BE2C (cell line): ENCODE results near the gene PLEK.

Experiments used
- DNase-seq: peaks from one replicate; pipeline ENCODE4 v3.0.0-alpha.2; 2020
- H3K27me3 ChIP-seq: fragments of 250-450 bp; sonication (Bioruptor Pico); 2 replicates; pipeline ENCODE4 v1.5.1; 2020; ENCODE audit warnings: mild to moderate bottlenecking
- H3K36me3 ChIP-seq: fragments of 250-450 bp; sonication (Bioruptor Pico); 2 replicates; pipeline ENCODE4 v1.5.1; 2020; ENCODE audit warnings: mild to moderate bottlenecking
- H3K4me1 ChIP-seq: fragments of 250-450 bp; sonication (Bioruptor Pico); 2 replicates; pipeline ENCODE4 v1.5.1; 2020
- H3K4me3 ChIP-seq: 2 replicates; pipeline ENCODE4 v1.5.1; 2011; ENCODE audit warnings: low read depth, low read length
- H3K9me3 ChIP-seq: fragments of 250-450 bp; sonication (Bioruptor Pico); 2 replicates; pipeline ENCODE4 v1.5.1; 2020
- CTCF ChIP-seq: IDR thresholded peaks from 2 replicates; pipeline ENCODE4 v1.5.1; 2012; ENCODE audit warnings: mild to moderate bottlenecking, low read depth, low read length

Gene PLEK

DNA sequence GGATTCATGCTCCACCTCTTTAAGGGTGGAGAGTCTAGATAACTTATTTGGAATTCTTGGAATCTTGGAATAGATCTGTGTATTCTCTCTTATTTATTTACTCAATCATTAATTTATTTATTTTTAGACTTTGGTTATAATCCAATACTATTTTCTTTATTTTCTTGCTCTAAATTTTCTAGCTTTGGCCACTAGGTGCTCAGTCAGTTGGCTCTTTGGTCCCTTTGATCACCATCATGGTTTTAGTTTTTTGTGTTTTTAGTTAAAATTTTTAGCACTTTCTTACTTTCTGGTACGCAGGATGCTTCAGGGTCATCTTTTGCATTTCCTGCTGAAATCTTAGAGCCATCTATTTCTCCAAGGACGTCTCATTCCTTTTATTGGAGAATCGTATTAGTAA lies 5.2 kb upstream of the PLEK start:
- Histone ChIP-seq H3K27me3 (no peaks in the 10 kb centered on the region), H3K9me3 (no peaks in the 10 kb centered on the region), H3K4me1 (no peaks in the 10 kb centered on the region), H3K36me3 (no peaks in the 10 kb centered on the region), H3K4me3 (no peak overlapping the region)
- no peak for TF ChIP-seq CTCF
- DNase-seq: no peak

GRCh38 chr2:68362069-68362468 lies 3.0 kb upstream of the PLEK start:
- DNase-seq: peak; percentile 76
- Histone ChIP-seq H3K27me3 (no peaks in the 10 kb centered on the region), H3K36me3 (no peaks in the 10 kb centered on the region), H3K9me3 (no peaks in the 10 kb centered on the region), H3K4me1 (no peaks in the 10 kb centered on the region), H3K4me3 (no peak overlapping the region)
- TF ChIP-seq CTCF: peak; percentile 69

DNA sequence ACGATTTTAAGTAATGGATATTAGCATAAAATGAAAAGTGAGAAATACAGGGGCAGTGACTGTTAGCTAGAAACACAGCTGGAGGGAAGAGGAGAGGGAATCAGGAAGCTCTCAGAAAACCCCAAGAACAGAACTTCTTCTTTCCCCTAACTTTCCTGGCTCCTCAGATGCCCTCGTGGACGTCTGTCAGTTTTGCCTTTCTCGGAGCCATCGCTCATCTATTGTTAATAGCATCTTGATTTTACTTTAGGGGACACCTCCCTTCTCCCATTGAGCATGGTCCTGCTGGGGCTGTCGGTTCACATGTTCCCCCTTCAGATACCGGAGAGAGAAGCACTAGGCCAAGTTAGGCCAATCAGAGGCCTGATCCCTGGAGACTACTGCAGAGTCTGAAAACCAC lies 2.3 kb upstream of the PLEK start:
- Histone ChIP-seq H3K4me1 (no peaks in the 10 kb centered on the region), H3K4me3 (no peak overlapping the region), H3K36me3 (no peaks in the 10 kb centered on the region), H3K27me3 (no peaks in the 10 kb centered on the region), H3K9me3 (no peaks in the 10 kb centered on the region)
- no peak for TF ChIP-seq CTCF
- no peak for DNase-seq

DNA sequence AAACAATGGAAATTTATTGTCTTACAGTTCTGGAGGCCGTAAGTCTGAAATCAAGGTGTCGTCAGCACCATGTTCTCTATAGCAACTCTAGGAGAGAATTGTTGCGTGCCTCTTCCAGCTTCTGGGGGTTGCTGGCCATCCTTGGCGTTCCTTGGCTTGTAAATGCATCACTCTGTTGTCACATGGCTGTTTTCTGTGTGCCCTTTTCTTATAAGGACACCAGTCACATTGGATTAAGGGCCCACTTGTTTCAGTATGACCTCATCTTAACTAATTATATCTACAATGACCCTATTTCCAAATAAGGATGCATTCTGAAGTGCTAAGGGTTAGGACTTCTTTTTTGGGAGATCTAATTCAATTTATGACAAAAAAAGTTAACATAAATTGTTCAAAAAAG lies 1.4 kb upstream of the PLEK start:
- Histone ChIP-seq H3K36me3 (no peaks in the 10 kb centered on the region), H3K4me1 (no peaks in the 10 kb centered on the region), H3K4me3 (no peak overlapping the region), H3K27me3 (no peaks in the 10 kb centered on the region), H3K9me3 (no peaks in the 10 kb centered on the region)
- TF ChIP-seq CTCF: no peak
- no peak for DNase-seq

- H3K27me3 ChIP-seq: no peaks in the 10 kb centered on the region
- H3K9me3 ChIP-seq: no peaks in the 10 kb centered on the region
- H3K4me1 ChIP-seq: no peaks in the 10 kb centered on the region
- H3K36me3 ChIP-seq: no peaks in the 10 kb centered on the region
- TF ChIP-seq CTCF: no peak
- no peak for DNase-seq
- no peak overlapping the region for H3K4me3 ChIP-seq
Measured at GRCh38 chr2:68366083-68366560, 1.0 kb downstream of the PLEK start.

- DNase-seq: no peak
- H3K4me1 ChIP-seq: no peaks in the 10 kb centered on the region
Measured at GRCh38 chr2:68367953-68368653, 3.0 kb downstream of the PLEK start.

More at GRCh38 chr2:68367953-68368653, 3.0 kb downstream of the PLEK start:
- Histone ChIP-seq H3K27me3 (no peaks in the 10 kb centered on the region), H3K36me3 (no peaks in the 10 kb centered on the region), H3K9me3 (no peaks in the 10 kb centered on the region), H3K4me3 (no peak overlapping the region)
- TF ChIP-seq CTCF: no peak
